ENCODE results near the gene PRKAG2.

PRKAG2 gene

GRCh38 chr7:151758622-151759540 lies 118.0 kb downstream of the PRKAG2 start:
- TF ChIP-seq ZFX (IDR thresholded peaks at IDR 0.05; ENCODE audit: borderline replicate concordance): no peak
- TF ChIP-seq, protein P1, sequence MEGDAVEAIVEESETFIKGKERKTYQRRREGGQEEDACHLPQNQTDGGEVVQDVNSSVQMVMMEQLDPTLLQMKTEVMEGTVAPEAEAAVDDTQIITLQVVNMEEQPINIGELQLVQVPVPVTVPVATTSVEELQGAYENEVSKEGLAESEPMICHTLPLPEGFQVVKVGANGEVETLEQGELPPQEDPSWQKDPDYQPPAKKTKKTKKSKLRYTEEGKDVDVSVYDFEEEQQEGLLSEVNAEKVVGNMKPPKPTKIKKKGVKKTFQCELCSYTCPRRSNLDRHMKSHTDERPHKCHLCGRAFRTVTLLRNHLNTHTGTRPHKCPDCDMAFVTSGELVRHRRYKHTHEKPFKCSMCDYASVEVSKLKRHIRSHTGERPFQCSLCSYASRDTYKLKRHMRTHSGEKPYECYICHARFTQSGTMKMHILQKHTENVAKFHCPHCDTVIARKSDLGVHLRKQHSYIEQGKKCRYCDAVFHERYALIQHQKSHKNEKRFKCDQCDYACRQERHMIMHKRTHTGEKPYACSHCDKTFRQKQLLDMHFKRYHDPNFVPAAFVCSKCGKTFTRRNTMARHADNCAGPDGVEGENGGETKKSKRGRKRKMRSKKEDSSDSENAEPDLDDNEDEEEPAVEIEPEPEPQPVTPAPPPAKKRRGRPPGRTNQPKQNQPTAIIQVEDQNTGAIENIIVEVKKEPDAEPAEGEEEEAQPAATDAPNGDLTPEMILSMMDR (IDR thresholded peaks at IDR 0.05): no peak
- no peak overlapping the region for H3K27ac ChIP-seq

DNA sequence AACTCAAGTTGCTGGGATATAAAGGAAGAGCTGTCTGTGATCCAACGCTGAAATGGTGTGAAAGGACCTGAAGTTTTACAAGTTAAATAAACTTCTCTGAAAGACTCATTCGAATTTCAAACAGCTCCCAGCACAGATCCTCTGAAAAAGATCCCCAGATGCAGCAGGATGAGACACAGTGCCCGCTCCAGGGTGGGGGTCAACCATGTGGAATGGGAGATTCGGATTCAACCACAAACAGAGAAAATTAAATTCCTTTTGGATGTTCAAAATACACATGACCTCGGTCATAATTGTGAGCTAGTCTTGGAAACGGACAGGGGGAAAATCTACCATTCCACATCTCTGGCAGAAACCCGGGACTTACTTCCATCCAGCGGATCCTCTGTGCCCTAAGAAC lies 119.6 kb downstream of the PRKAG2 start:
- H3K27ac ChIP-seq: no peak overlapping the region
- no peak for TF ChIP-seq ZFX (IDR thresholded peaks at IDR 0.05; ENCODE audit: borderline replicate concordance)
- TF ChIP-seq, protein P1 (IDR thresholded peaks at IDR 0.05): no peak

- no peak for TF ChIP-seq ZFX (IDR thresholded peaks at IDR 0.05; ENCODE audit: borderline replicate concordance)
- TF ChIP-seq, protein P1 (IDR thresholded peaks at IDR 0.05): no peak
- no peak overlapping the region for H3K27ac ChIP-seq
Measured at GRCh38 chr7:151756866-151757265, 120.0 kb downstream of the PRKAG2 start.

DNA sequence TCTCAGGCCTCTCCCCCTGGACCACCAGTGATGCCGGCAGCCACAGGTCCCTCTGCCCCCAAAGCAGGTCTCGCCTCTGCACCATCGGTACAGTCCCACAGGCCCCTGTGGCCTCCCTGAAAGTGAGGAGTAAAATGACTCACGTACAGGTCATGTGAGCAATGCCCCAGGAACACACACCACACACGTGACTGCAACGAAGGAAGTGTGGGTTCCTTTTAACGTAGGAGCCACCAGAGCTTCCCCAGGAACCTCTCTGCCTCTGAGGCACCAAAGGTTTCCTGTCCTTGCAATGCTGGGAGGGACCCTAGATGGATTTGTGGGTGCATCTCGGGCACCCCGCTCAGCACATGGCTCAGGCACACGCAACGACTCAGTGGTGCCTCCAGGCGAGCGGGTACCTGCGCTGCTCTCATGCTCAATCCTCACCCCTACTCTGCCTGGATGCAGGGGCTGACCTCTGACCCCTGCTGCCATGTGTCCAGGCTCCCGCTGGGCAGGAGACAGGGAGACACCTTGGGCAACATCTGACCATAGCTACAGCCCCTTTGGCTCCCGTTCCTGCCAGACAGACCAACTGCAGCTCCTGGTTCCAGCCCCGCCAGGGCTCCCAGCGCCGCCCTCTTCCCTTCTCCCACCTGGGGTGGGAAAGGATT lies 120.7 kb downstream of the PRKAG2 start:
- TF ChIP-seq, protein P1 (IDR thresholded peaks at IDR 0.05): no peak
- TF ChIP-seq ZFX (IDR thresholded peaks at IDR 0.05; ENCODE audit: borderline replicate concordance): no peak
- no peak overlapping the region for H3K27ac ChIP-seq

- H3K27ac ChIP-seq: no peak overlapping the region
- no peak for TF ChIP-seq ZFX (IDR thresholded peaks at IDR 0.05; ENCODE audit: borderline replicate concordance)
- TF ChIP-seq, protein P1 (IDR thresholded peaks at IDR 0.05): no peak
Measured at GRCh38 chr7:151755131-151755801, 121.6 kb downstream of the PRKAG2 start.

- no peak for TF ChIP-seq ZFX (IDR thresholded peaks at IDR 0.05; ENCODE audit: borderline replicate concordance)
- TF ChIP-seq, protein P1 (IDR thresholded peaks at IDR 0.05): no peak
- H3K27ac ChIP-seq: no peak overlapping the region
Measured at GRCh38 chr7:151754688-151755130, 122.2 kb downstream of the PRKAG2 start.
